Mesothelial cell of epicardium (in vitro differentiated cells): ENCODE measurements around the gene JARID2. TPM values are rescaled to one million over a fixed set of nuclear protein-coding genes. Genes with fewer than 3 reads are reported as not detected.
A peak's percentile ranks its signal among the peaks of the same experiment; 100 is the strongest.

Experiments
- DNase-seq, 2 experiments: peaks; one replicate each; pipeline ENCODE4 v3.0.0; 2021; ENCODE audit warnings: low spot score in 2 of 2; ENCODE audit not compliant: unreplicated experiment in 2 of 2
- H3K27ac Mint-ChIP-seq: 2 replicates; pipeline ENCODE4 v1.8.0; 2021; ENCODE audit warnings: mixed read lengths
- H3K27me3 Mint-ChIP-seq: 2 replicates; pipeline ENCODE4 v1.8.0; 2021; ENCODE audit warnings: low read depth, mixed read lengths
- H3K36me3 Mint-ChIP-seq: 2 replicates; pipeline ENCODE4 v1.8.0; 2021; ENCODE audit warnings: mixed read lengths
- H3K4me1 Mint-ChIP-seq: 2 replicates; pipeline ENCODE4 v1.8.0; 2021; ENCODE audit warnings: mixed read lengths
- H3K4me3 Mint-ChIP-seq: 2 replicates; pipeline ENCODE4 v1.8.0; 2021; ENCODE audit warnings: mild to moderate bottlenecking, moderate library complexity, mixed read lengths
- H3K9me3 Mint-ChIP-seq: 2 replicates; pipeline ENCODE4 v1.8.0; 2021; ENCODE audit warnings: mixed read lengths
- total RNA-seq: library from RNA; stranded (reverse); gene quantifications from 3 replicates; pipeline ENCODE4 v1.2.1, GENCODE V29; 2021
- TF ChIP-seq, protein P1 (sequence below): fragments of 200-600 bp; sonication (generic); IDR thresholded peaks from one replicate; pipeline ENCODE4 v1.5.0; 2021; ENCODE audit warnings: antibody characterized with exemption; ENCODE audit not compliant: unreplicated experiment

The JARID2 gene
- total RNA-seq, 1 donor from 2014 or later: 35.3 TPM

DNA sequence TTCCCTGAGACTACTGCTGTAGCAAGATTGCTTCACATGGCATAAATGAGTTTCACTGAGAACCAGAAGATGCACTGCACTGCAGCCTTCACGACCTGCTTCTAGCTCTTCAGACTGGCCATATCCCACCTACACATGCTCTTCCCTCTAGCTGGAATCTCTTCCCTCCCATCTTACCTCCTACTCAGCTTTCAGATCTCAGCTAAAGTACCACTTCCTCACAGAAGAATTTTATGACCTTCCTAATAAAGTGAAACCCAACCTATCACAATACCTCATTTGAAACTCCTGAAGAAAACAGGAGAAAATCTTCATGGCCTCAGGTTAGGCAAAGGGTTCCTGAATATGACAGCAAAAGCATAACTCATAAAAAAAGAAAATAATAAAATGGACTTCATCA is 317.1 kb downstream of the JARID2 start:
- Mint-ChIP-seq H3K27ac (no peak overlapping the region), H3K9me3 (peaks cover 8% of the 10 kb centered on the region), H3K4me1 (peaks cover 1% of the 10 kb centered on the region), H3K27me3 (no peaks in the 10 kb centered on the region), H3K36me3 (peaks cover 4% of the 10 kb centered on the region), H3K4me3 (no peak overlapping the region)
- TF ChIP-seq, protein P1, sequence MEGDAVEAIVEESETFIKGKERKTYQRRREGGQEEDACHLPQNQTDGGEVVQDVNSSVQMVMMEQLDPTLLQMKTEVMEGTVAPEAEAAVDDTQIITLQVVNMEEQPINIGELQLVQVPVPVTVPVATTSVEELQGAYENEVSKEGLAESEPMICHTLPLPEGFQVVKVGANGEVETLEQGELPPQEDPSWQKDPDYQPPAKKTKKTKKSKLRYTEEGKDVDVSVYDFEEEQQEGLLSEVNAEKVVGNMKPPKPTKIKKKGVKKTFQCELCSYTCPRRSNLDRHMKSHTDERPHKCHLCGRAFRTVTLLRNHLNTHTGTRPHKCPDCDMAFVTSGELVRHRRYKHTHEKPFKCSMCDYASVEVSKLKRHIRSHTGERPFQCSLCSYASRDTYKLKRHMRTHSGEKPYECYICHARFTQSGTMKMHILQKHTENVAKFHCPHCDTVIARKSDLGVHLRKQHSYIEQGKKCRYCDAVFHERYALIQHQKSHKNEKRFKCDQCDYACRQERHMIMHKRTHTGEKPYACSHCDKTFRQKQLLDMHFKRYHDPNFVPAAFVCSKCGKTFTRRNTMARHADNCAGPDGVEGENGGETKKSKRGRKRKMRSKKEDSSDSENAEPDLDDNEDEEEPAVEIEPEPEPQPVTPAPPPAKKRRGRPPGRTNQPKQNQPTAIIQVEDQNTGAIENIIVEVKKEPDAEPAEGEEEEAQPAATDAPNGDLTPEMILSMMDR: no peak
- no peak for DNase-seq

DNA sequence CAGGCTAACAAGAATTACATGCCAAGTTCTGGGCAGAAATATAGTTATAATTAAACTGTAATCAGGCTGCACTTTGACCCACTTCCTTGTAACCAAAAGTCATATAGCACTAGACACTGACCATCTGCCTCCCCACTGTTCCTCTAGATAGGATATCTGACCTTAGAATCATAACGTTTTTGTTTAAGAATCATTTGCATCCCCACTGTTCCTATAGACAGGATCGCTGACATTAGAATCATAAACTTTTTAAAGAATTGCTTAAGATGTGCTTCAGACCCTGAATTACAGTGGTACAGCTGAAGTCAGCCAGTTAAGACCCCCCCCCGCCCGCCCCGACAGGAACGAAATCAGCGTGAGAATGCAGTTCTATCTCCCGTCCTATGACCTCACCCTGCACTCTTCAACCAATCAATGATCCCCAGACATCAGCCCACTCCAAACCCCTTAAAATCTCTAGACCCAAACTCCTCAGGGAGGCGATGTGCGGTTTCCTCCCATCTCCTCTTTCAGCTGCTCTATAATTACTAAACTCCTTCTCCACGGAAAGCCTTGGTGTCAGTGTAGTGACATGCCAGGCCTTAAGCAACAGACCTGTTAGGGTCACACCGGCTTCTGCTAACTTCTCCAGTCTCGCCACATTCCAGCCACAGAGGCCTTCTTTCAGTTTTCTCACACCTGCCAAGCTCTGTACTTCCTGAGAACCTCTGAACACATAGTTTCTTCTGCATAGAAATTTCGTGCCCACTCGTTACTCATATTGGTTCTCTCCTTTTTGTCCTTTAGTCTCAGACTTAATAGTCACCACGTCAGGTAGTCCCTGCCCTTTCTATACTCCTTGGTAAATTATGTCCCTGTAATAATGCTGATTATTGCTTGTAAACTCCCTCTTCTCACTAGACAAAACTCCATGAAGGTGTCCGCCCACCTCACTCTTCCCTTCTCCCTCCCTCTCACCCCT is 323.4 kb downstream of the JARID2 start:
- H3K27ac Mint-ChIP-seq: peak overlapping the region; percentile 15
- DNase-seq: no peak
- no peak overlapping the region for H3K4me3 Mint-ChIP-seq
- H3K4me1 Mint-ChIP-seq: peaks cover 15% of the 10 kb centered on the region
- H3K9me3 Mint-ChIP-seq: peaks cover 13% of the 10 kb centered on the region
- TF ChIP-seq, protein P1: no peak
- H3K36me3 Mint-ChIP-seq: peaks cover 9% of the 10 kb centered on the region
- H3K27me3 Mint-ChIP-seq: no peaks in the 10 kb centered on the region

DNA sequence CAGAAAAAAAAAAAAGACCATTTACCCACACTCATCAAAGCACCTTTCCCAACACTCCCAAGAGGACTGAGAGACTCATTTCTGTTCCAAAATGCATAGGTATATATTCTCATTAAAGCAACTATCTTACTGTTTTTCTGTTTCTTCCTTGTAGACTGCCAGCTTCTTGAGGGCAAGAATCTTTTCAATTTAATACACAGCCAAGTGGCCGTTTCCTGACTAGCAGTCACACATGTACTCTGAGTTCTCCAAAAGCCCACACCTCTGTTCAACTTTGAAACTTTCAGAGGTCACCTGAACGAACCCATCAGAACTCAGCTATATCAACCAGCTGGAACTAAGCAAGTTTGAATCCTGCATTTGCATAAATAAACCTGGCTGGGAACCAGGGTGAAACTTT is 324.3 kb downstream of the JARID2 start:
- peaks cover 13% of the 10 kb centered on the region for H3K9me3 Mint-ChIP-seq
- no peaks in the 10 kb centered on the region for H3K27me3 Mint-ChIP-seq
- TF ChIP-seq, protein P1: no peak
- DNase-seq: no peak
- H3K27ac Mint-ChIP-seq: no peak overlapping the region
- H3K4me3 Mint-ChIP-seq: no peak overlapping the region
- H3K36me3 Mint-ChIP-seq: peaks cover 9% of the 10 kb centered on the region
- peaks cover 21% of the 10 kb centered on the region for H3K4me1 Mint-ChIP-seq
